ENCODE measurements around the gene SMYD4. TPM values are rescaled to one million over a fixed set of nuclear protein-coding genes. Genes with fewer than 3 reads are reported as not detected.
A peak's percentile ranks its signal among the peaks of the same experiment; 100 is the strongest.

Gene SMYD4
- total RNA-seq, result 10 to 100 TPM; 15.1 to 18.1 (median 16.7) TPM

DNA sequence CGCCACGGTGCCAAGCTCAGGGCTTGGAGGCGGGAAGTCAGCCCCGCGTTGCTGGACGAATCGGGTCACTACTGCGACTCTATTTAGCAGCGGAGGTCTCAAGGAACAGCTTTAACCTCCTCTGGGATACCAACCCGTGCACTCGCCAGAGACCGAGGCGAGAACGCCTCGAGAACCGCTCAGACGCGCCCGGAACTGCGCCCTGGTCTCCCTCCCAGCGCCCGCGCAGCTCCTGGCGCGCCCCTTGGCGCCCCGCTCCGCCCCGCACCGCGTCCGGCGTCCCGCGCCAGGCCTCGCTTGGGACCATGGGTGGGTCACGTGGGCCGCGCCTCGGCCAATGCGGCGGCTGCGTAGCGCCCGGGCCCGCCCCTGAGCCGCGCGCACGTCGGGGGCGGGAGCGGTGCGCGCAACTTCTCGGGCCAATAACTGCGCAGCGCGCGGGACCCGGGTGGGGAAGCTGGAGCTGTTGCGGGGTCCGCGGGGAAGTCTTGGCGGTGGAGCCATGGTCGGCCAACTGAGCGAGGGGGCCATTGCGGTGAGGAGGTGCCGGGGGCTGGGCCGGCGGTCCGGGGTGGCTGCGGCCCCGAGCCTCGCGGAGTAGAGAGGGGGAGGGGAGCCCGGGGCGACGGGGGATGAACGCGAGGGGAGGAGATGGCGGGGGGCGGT is at the start of gene SMYD4, which contains the start of gene RPA1:
SMYD4 (minus strand) TSS at position 311 of the 666 bp plus-strand sequence. CDS start 1,908 bp downstream, outside the sequence.
RPA1 (plus strand) TSS at position 414 of the 666 bp plus-strand sequence; CDS start at position 503, 89 bp downstream.
- peak; percentile 87 to 90 for ATAC-seq
- peaks cover 13 to 15% of the 10 kb centered on the region in 2 donors for H3K4me1 ChIP-seq
- peak; percentile 81 to 88 for DNase-seq
- peak within 1 kb of the TSS; percentile 82 to 93 (median 92) for H3K4me3 ChIP-seq
- in situ Hi-C loops (cut with MboI; ENCODE audit: low sequenced_read_pairs in 4 of 4), result no loop called here
- H3K9me3 ChIP-seq, result no peaks in the 10 kb centered on the region
- TF ChIP-seq CTCF (IDR thresholded peaks at IDR 0.05 in 4 of 5, conservative IDR thresholded peaks at IDR 0.05 in 1 of 5) (peak in 1 of 5 experiments; percentile 48), POLR2A (IDR thresholded peaks at IDR 0.05) (peak; percentile 99 to 100)
- H3K36me3 ChIP-seq, result peaks cover 0 to 26% of the 10 kb centered on the region in 2 donors
- H3K27me3 ChIP-seq, result no peaks in the 10 kb centered on the region
- intact Hi-C loops (cut with DNase I; ENCODE audit: low total_unique reads), result loop anchor here (5.0 kb wide), 1 partner anchor 42 kb away; no protein-coding TSS in a partner anchor
- H3K27ac ChIP-seq, result peak within 1 kb of the TSS; percentile 95 to 98 (median 96)

DNA sequence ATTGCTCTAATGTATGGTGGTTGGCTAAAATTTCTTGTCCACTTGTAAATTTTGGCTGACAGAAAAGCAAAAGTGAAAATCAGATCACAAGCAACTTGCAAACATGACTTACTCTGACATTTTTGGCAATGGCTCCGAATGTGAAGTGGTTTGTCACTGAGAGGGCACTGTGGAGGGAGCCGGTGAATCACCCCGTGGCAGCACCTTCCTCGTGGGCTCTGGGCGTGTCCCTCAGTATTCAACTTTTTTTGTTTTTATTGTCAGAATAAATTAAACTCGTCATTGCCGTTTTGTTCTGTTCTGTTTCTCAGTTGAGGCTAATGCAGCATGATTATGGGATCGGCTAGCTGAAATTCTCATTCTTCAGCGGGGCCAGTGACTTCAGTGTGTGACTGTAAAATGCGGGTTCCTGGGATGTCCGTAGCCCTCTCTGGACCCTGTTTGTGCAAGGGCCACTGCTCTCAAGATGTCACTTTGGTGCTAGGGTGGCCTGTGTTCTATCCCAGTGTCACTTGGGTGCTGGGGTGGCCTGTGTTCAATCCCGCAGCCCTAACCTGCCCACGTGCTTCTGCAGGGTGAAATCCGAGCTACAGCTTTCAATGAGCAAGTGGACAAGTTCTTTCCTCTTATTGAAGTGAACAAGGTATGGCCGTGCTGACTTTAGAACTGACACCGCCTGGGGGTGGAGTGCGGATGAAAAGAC is 48.9 kb upstream of the SMYD4 start:
- Histone ChIP-seq H3K27ac (no peak overlapping the region), H3K4me3 (no peak overlapping the region), H3K4me1 (peaks cover 0 to 16% of the 10 kb centered on the region in 2 donors), H3K36me3 (peaks cover 3 to 76% of the 10 kb centered on the region in 2 donors), H3K9me3 (no peaks in the 10 kb centered on the region), H3K27me3 (no peaks in the 10 kb centered on the region)
- DNase-seq (no peak), ATAC-seq (no peak)
- TF ChIP-seq POLR2A (IDR thresholded peaks at IDR 0.05) (no peak), CTCF (IDR thresholded peaks at IDR 0.05 in 4 of 5, conservative IDR thresholded peaks at IDR 0.05 in 1 of 5) (no peak)
- in situ Hi-C loops (cut with MboI; ENCODE audit: low sequenced_read_pairs in 4 of 4), result loop anchor here in 1 of 4 donors (25.0 kb wide), 1 partner anchor 409 kb away; no protein-coding TSS in a partner anchor
- intact Hi-C loops (cut with DNase I; ENCODE audit: low total_unique reads), result no loop called here

DNA sequence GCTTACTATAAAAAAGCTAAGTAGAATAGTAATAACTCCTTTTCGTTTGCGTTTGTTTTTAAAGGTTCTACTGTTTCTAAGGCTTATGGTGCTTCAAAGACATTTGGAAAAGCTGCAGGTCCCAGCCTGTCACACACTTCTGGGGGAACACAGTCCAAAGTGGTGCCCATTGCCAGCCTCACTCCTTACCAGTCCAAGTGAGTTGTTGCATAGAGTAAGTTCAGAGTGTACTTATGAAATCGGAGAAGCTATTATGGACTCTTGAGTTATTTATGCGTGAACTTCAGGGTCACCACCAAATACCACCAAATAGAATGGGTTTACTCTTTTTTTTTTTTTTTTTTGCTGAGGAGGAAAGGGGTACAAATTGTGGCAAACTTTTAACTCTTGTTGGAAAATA is 45.9 kb upstream of the SMYD4 start:
- Histone ChIP-seq H3K36me3 (peaks cover 3 to 56% of the 10 kb centered on the region in 2 donors), H3K27ac (peak overlapping the region; percentile 42 to 98 (median 60)), H3K27me3 (no peaks in the 10 kb centered on the region), H3K4me1 (peaks cover 0 to 16% of the 10 kb centered on the region in 2 donors), H3K4me3 (no peak overlapping the region), H3K9me3 (no peaks in the 10 kb centered on the region)
- in situ Hi-C loops (cut with MboI; ENCODE audit: low sequenced_read_pairs in 4 of 4) (loop anchor here in 1 of 4 donors (25.0 kb wide), 1 partner anchor 412 kb away; no protein-coding TSS in a partner anchor), intact Hi-C loops (cut with DNase I; ENCODE audit: low total_unique reads) (no loop called here)
- no peak for DNase-seq
- TF ChIP-seq POLR2A (IDR thresholded peaks at IDR 0.05), result no peak
- no peak for TF ChIP-seq CTCF (IDR thresholded peaks at IDR 0.05 in 4 of 5, conservative IDR thresholded peaks at IDR 0.05 in 1 of 5)
- ATAC-seq, result peak; percentile 60 to 77

- in situ Hi-C loops (cut with MboI; ENCODE audit: low sequenced_read_pairs in 4 of 4), result loop anchor here in 2 of 4 donors (25.0 kb wide), 1 partner anchor 211 kb away; no protein-coding TSS in a partner anchor
- Histone ChIP-seq H3K36me3 (peaks cover 3 to 34% of the 10 kb centered on the region in 2 donors), H3K4me3 (no peak overlapping the region), H3K4me1 (peaks cover 6 to 22% of the 10 kb centered on the region in 2 donors), H3K27ac (peak overlapping the region; percentile 12 to 98 (median 48)), H3K27me3 (no peaks in the 10 kb centered on the region), H3K9me3 (no peaks in the 10 kb centered on the region)
- ATAC-seq (peak in 1 of 2 donors; percentile 25), DNase-seq (no peak)
- TF ChIP-seq POLR2A (IDR thresholded peaks at IDR 0.05) (no peak), CTCF (IDR thresholded peaks at IDR 0.05 in 4 of 5, conservative IDR thresholded peaks at IDR 0.05 in 1 of 5) (no peak)
- intact Hi-C loops (cut with DNase I; ENCODE audit: low total_unique reads), result no loop called here
These were observed 43.7 kb upstream of the SMYD4 start for GRCh38 chr17:1873418-1873817.
